HG02798 (cell line): ENCODE results near the gene COL8A2.
"Not testable (repeated sequence)": the region's sequence is repeated elsewhere in the genome, so short reads cannot be mapped to it uniquely, and the experiment has no call there.

ENCODE experiments used
- ATAC-seq: cut with Tn5 transposase; IDR thresholded peaks from one replicate; pipeline ENCODE4 v1.9.1; 2021; ENCODE audit warnings: mild to moderate bottlenecking; ENCODE audit not compliant: unreplicated experiment, poor library complexity

The COL8A2 gene

DNA sequence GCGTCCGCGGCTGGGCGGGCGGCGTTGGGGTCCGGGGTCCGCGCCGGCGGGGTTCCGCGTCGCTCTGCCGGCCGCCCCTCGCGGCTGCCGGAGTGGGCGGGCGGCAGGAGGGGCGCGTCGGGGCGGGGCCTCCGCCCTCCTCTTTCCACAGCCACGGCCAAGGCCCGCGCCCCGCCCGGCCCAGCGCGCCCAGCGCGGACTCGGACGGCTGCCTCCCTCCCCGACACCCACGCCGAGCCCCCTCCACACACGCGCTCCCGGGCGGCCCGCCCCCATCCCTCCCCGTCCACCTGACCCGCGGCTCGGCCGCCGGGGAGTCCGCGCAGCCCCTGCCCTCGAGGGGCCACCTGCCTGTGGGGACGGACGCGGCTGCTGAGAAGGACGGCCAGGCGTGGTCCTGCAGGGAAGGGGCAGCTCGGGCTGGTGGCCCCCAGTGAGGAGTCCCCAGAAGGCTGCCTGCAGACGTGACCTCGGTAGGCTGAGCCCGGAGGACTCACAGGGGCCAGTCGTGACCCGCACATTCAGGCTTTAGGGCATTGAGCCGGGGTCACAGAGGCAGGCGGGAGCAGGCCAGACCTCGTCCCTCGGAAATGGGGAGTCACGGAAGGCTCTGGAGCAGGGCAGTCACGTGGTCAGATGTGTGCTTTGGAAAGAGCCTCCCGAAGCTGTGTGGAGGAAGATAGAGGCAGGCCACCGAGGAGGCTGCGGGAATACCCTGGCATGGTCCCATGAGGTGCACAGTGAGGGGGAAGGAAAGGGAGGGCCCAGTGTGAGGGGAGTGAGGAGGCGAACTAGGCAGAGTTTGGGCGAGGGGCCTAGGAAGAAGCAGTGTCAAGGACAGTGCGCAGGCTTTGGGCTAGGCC lies at the start of gene COL8A2:
COL8A2 (minus strand) TSS at position 94 of the 863 bp plus-strand sequence. CDS start 24,980 bp downstream, outside the sequence.
- no peak for ATAC-seq

DNA sequence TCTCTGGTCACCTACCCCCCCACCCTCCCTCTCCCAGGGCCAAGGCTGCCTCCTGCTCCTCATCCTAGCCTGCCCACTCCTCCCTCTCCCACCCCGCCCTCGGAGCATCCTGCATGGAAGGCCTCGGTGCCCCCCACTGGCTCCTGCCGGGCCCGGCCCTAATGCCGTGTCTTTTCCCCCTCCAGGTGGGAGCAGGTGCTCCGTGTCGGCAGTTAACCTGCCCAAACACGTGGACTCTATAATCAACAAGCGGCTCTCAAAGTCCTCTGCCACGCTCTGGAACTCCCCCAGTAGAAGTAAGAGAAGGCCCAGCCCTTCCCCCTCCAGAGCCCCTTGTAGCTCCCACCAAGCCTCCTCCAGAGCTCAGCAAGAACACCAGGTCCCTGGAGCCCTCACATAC lies 49.7 kb upstream of the COL8A2 start:
- no peak for ATAC-seq

DNA sequence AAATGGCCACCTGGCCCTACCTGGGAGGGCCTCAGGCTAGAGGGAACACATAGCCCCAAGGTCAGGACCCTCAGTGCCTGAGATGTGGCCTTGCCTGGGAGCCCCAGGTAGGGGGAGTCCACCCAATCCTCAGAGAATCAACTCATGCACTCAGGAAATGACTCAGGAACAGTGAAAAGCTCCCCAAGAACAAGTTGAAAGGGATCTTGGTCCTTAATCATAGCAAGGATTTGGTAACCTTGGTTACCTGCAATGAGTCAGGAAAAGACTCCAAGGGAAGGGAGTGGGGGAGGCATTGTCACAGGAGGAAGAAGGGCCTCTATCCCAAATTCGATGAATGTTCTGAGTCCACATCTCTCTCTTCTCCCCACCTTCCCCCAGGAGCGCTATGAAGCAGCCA lies 48.0 kb upstream of the COL8A2 start:
- ATAC-seq, result no peak

DNA sequence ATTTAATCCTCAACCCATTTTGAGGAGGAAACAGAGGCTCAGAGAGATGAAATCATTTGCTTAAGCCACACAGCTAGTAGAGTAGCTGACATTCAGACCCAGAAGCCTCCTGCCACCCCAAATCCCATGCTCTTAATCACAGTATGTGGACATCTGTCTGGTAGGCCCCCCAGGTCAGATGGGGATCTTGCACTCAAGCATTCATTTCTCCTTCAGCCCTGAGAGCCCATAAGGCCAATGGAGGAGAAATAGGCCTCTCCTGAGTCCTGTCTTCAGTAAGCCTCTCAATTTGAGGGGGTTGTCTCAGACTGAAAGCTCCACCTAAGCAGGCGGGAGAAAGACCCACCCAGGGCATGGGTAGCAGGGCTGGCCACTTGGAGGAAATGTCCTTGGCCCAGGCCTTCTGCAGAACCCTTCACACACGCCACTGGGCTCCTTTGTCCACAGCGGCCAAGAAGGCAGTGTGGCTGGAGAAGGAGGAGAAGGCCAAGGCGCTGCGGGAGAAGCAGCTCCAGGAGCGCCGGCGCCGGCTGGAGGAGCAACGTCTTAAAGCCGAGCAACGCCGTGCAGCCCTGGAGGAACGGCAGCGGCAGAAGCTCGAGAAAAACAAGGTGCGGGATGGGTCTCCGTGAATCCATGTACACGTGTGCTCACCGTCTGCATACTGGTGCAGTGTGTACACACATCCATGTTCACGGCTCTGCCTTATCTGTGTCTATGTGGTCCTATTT lies 47.2 kb upstream of the COL8A2 start:
- no peak for ATAC-seq

DNA sequence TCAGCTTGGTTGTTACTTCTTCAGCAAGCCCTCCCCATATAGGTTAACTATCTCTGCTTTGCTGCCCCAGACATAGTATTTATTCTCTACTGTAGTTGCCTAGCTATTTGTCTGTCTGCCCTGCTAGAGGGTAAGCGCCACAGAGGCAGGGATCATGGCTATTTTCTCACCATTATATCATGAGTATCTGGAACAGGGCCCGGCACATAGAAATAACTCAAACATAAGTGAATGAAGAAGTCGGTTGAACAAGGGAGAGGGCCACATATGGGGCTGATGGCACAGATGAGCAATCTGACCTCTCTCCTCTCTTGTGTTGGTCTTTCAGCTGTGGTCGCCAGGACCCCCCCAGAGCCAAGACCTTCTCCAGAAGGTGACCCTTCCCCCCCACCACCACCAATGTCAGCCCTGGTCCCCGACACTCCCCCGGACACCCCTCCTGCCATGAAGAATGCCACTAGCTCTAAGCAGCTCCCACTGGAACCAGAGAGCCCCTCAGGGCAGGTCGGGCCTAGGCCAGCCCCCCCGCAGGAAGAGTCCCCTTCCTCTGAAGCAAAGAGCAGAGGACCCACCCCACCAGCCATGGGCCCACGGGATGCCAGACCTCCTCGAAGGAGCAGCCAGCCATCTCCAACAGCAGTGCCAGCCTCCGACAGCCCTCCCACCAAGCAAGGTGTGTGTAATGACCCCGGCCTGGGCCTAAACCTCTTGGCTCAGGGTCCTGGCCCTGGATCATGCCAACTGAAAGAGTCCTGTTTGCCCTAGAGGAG lies 45.8 kb upstream of the COL8A2 start:
- ATAC-seq, result no peak

DNA sequence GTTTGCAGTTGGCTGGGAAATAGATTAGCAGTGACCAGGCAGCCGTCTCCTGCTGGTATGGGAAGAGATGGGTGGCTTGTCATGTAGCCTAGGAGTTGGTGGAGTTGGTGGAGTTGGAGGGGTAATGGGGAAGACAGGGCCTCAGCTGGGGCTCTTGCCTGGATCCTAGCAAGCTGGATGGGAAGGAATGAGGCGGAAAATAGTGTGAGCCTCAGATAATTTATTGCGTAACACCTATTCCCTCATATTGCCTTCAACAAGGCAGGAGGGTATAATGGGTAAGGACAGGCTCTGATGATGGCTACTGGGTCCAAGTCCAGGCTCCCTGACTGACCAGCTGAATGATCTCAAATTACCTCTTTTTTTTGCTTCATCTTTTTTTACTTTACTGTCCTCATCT lies 43.5 kb upstream of the COL8A2 start:
- ATAC-seq, result no peak

DNA sequence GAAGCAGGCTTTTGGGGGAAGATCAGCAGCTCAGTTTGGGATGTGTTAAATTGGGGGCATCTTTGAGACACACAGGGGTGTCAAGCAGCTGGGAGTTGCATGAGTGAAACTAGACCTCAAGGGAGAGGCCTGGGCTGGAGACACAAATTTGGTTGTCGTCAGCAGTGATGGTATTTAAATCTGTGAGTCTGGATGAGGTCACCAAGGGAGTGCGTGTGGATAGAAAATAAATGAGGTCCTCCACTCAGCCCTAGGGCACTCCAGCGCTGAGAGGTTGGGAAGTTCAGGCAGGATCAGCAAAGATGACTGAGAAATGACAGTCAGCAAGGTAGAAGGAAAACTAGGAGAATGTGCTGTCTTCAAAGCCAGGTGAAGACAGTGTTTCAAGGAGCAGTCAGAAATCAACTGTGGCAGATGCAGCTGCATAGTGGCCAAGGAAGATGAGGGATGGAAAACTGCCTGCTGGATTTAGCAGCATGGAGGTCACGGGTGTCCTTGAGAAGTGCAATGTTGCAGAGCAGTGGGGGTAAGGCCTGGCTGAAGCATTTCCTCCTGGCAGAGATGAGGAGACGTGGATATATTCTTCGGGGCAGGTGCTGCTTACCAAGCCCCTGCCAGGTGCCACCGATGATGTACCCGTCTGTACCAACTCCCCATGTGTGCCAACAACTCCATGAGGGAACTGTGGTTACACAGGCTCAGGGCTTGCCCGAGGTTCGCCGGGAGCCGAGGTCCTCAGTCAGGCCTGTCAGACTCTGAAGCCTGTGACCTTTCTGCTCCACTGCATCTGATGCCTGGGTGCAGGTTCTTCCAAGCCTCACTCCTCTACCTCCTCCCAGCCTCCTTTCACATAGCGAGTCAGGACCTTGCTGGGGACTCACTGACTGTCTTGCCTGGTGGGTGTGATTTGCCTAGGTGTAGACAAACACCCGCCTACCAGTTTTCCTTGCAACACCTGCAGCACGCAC lies 42.2 kb upstream of the COL8A2 start:
- ATAC-seq, result no peak

DNA sequence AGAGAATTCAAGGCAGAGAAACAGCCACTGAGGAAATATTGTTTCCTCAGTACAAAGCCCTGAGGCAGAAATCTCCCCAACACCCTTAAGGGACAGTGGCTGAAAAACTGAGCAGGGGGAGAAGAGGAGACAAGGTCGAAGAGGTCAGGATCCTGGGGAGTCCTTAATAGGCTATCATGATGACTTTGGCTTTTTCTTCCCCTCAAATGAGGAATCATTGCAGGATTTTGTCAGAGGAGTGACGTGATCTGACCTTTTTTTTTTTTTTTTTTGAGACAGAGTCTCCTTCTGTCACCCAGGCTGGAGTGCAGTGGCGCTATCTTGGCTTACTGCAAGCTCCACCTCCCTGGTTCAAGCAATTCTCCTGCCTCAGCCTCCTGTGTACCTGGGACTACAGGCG lies 41.1 kb upstream of the COL8A2 start:
- ATAC-seq, result no peak

DNA sequence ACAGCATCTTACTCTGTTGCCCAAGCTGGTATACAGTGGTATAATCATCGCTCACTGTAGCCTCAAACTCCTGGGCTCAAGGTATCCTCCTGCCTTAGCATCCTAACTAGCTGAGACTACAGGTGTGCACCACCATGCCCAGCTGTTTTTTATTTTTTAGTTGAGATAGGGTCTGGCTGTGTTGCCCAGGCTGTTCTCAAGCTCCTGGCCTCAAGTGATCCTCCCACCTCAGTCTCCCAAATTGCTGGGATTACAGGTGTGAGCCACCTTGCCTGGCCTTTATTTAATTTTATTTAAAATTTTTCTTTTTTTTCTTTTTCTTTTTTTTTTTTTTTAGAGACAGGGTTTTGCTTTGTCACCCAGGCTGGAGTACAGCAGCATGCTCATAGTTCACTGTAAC lies 40.1 kb upstream of the COL8A2 start:
- no peak for ATAC-seq

DNA sequence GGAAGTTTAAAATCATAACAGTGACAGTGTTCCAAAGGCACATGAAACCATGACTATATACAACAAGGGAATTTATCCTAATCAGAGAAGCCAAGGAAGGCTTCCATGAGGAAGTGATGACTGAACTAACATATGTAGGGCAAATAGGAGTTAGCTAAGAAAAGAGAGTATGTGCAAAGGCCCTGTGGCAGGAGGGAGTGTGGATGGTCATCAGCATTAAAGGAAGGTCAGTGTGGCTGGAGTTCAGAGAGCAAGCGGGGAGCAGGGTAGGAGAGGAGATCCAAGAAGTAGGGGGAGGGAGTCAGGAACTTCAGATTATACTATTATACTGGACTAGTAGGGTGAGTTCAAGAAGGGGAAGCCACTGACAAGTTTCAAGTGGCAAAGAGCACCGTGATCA lies 39.3 kb upstream of the COL8A2 start:
- no peak for ATAC-seq

DNA sequence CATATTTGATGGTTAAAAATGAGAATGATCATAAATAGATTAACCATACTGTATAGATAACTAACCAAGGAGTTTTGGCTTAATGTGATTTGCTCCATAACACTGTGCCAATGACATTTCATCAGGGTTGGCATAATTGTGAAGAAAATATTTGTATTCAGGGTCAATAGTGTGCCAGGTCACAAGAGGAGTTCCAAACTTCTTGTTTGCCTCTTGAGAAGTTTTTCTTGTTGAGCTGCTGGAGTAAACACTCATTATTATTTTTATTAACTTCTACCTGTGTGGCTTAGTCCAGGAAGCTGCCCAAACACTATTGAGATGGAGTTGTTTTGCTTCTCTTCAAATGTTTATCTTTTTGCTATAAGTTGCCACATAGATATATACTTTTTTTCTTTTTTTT lies 38.4 kb upstream of the COL8A2 start:
- ATAC-seq, result no peak

DNA sequence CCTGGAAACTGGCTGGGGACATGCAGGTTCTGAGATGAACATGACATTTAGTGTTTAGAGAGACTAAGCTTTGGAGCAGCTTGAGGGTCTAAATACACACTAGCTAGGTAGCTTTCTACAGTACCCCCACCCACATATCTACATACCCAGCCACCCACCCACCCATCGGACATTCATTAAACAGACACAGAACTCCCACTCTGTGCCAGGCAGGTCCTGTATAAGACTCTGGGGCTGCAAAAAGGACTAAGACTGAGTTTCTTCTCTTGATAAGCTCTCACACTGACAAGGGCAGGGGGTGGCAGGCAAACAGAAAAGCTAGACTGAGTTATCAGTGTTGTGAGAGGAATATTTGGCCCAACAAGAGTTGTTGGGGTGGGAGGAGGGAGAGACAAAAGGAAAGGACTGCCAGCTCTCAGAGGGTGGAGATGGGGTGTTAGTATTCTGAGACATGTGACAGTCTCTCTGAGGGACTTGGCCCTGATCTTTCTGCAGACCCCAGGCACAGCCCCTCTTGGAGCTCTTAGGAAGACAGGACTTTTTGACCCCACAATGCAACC lies 37.7 kb upstream of the COL8A2 start:
- ATAC-seq, result no peak

DNA sequence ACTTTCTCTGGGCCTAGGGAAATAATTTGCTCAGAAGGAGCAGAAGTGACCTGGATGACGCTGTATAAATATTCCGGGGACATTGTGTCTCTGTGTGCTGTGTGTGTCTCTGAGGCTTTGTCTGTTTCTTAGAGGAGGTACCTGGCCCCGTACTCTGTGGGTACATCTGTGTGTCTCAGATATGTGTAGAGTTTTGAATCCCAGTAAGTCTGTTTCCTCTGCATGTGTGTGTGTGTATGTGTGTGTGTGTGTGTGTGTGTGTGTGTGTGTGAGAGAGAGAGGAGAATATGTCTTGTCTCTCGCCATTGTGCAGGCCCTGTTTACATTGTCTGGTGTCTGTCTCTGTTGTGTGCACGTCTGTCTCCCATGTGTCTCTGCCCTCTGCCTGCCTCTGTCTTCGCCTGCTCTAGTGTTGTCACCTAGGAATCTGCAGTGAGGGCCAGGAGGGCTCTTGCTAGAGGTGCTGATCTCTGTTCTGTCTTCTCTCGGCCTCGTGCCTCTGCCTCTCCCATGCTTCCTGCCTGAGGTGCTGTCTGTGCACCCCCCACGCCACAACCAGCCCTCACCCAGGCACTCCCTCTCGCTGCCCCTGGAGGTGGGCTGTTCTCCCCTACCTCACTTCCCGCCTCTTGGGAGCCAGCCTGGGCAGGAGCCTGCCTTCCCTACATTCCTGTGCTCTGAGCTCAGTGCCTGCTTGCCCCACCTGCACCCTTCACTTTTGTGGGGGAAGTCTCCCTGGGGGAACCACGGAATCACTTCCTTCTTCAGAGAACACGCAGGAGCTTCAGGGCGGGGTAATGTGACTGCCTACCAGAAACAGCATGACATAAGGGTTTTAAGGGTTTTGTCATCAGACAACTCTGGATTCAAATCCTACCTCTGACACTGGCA lies 36.9 kb upstream of the COL8A2 start:
- ATAC-seq, result peak; percentile 38

DNA sequence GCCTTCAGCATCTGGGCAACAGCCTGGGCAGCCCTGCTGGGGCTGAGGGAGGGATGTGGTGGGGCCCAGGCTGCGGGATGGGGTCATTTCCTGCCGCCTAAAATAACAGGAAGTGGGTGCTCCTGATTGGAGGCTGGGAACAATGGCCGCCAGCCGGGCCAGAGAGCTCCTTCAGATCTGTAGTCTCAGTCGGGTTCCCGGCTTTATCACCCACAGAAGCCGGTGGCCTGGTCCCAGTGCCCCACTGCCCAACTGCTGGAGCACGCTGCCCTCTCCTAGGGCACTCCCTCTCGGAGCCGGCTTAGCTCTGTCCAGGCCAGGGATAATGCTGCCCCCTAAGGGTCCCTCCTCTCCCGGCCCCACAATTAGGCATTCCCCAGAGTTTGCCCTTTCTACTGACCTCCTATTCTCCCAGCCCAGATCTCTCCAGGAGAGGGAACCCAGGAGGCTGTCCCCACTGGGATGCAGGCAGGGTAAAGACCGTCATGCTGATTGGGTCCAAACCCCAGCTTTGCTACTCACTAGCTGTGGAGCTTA lies 36.0 kb upstream of the COL8A2 start:
- ATAC-seq, result peak; percentile 27

DNA sequence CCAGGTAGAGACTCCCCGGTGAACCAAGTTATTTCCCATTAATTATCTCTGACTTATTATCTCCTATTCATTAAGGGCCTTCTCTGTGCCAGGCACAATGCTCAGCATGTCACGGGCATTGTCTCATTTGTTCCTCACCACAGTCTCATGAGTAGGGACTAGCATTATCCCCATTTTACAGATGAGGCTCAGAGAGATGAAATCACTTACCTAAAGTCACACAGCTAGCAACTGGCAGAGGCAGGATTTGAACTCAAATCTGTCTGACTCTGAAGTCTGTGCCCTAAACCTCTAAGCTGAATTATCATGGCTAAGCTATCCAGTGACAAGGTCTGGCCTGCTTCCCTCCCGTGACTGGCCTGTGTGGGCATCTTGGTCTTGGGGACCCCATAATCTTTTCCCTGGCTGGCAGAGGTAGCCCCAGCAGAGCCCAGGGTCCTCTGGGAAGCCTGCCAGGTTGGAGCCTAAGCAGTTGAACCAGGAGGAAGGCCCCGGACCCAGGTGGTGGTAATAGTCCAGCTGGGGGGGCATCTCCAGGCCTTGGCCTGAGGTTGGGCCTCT lies 35.4 kb upstream of the COL8A2 start:
- no peak for ATAC-seq

DNA sequence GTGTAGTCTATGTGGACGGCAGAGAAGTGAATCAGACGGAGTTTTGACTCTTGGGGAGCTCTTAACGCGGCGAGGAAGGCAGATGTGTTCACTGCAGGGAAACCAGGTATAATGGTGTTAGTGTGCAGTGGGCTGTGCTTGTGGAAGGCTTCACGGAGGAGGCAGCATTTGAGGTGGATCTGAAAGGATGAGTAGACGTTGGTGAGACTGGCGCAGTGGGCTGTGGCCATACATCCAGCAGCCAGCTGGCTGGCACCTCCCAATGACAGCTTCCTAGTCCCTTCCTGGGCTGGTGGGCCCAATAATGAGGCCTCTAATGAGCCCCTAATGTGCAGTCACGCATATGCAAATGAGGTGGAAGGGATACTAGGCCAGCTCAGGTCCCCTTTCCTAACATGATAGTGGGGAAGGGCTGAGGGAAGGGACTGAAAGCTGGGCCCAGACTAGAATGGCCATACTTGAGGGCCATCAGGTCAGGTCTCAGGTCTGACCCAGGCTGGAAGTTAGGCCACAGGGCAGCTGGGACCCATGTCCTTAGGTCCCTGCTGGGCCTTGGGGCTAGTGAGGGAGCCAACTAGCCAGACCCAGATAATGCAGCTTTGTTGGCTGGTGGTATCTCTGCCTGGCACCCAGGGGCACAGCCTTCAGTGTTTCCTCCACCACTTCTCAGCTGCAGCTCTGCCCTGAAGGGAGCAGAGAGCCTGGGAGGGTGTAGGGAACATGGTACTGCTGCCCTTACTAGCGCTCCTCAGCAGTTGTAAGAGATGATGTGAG lies 34.8 kb upstream of the COL8A2 start:
- no peak for ATAC-seq

DNA sequence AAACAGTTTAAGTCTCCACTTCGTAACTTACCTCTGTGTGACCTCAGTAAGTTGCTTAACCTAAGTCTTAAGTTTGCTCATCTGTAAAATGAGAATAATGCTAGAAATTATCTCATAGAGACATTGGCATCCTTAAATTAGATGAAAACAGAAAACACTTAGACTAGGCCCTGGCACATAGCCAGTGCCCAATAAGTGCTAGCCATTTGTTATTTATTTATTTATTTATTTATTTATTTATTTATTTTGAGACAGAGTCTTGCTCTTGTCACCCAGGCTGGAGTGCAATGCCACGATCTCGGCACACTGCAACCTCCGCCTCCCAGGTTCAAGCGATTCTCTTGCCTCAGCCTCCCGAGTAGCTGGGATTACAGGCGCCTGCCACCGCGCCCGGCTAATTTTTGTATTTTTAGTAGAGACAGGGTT lies 33.8 kb upstream of the COL8A2 start:
- not testable (repeated sequence) for ATAC-seq
